ENCODE data around the gene UBQLN4.

DNA sequence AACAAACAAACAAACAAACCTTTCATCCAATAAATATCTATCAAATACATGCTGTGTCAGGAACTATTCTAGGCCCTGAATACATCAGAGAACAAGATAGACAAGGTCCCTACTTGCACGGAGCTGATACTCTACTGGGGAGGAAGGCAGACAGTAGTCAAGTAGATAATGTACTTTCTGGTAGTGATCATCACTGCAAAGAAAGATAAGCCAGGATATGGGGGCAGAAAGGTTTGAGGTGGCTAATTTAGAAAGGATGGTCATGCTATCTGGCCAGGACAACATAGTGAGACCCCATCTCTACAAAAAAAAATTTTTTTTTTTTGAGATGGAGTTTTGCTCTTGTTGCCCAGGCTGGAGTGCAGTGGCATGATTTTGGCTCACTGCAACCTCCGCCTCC is 38.0 kb upstream of the UBQLN4 start:
- TF ChIP-seq SP1 (IDR thresholded peaks at IDR 0.05) (no peak), ZNF384 (IDR thresholded peaks at IDR 0.05) (no peak), TARDBP (IDR thresholded peaks at IDR 0.05) (no peak), NFRKB (IDR thresholded peaks at IDR 0.05) (no peak), BHLHE40 (IDR thresholded peaks at IDR 0.05; ENCODE audit: borderline replicate concordance) (no peak), SUZ12 (IDR thresholded peaks at IDR 0.05) (no peak)
